Measurements from ENCODE around the gene LMAN2.
"Not testable (repeated sequence)": the region's sequence is repeated elsewhere in the genome, so short reads cannot be mapped to it uniquely, and the experiment has no call there.

LMAN2 gene

DNA sequence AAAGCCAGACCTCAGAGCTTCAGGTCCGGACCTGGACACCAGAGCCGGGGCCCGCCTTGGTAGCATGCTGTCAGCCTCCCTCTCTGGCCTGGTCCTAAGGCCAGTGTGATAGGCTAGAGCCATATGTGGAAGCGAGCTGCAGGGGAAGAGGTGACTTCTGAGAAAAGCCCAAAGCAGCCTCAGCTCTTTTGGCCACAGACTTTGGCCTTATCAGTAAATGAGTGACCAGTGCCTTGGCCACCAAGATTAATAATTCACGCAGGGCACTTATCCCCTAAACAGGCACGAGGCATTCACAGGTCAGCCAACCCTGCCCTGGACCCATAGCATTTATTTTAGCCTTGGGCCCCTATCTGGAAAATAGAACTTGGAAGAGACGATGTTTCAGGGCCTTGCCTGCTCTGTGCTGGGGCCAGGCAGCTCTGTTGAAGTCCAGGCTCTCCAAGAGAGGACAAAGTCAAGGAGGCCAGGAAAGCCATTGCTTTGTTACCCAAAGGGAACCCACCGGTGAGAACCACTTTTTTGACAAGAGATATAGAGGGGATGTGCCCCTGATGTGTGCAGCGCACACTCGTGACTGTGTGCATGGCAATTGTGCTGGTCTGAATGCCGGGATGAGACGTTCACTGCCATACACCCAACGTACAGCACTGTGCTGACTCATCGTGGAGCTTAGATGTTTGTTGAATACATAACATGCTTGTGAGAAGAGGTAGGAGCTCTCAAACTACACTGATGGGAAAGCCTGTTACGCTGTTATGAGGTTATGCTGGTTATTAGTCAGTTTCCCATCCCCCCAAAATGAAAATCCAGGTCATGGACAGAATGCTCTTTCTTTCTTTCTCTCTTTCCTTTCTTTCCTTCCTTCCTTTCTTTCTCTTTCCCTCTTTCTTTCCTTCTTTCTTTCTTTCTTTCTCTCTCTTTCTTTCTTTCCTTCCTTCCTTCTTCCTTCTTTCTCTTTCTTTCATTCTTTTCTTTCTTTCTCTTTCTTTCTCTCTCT, 27.7 kb upstream of the LMAN2 start:
- DNase-seq (ENCODE audit: low spot score), result peak; percentile 93

DNA sequence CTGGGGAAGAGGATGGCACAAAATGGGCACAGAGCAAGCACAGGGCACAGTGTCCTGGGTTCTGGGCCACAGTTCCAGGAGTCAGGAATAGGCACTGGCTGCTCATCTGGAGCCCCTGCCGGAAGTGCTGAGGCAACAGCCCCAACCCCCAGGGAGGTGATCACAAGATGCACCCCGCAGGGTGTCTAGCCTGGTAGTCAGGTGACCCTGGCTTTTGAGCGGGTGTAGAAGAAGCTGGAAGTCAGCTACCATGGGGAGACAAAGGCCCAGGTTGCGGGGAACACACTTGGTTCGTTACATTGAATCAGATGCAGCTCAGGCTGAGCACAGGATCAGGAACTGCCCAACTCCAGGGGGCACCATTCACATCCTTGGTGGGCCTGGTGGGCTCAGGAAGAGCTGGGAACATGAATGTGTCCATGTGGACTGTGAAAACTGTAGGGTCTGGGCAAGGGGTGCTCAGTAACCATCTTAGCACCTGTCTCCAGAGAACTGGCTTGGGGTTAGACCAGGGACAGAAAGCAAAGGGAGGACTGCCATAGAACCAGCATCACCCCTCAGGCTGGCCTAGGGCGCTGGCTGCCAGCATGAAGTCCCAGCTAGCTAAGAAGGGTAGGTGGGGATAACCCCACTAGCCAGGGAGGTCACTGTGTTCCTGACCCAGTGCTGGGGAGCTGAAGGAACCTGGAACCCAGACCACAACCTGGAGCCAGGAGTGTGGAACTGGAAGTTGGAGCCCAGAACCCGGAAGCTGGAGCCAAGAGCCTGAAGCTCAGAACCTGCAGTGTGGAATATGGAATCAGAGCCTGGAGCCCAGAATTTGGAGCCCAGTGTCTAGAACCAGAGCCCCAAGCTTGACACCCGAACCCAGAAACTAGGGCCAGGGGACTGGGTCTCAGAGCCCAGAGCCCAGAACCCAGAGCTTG, 26.6 kb upstream of the LMAN2 start:
- no peak for DNase-seq (ENCODE audit: low spot score)

DNA sequence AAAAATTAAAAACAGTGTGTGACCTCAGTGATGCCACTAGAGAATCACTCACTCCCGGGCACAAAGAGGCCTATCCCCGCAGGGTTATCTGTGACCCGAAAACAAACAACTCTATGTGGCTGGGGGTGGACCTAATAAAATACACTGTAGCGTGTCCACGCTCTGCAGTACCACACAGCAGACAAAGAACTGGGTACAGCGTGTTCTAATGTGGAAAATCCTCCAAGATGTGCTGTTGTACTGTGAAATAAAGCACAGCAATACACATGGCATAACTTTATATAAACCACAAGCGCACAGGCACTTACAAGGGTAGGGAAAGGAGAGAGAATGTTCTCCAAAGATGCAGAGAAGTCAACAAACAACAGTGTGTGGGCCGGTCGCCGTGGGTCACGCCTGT, 24.6 kb upstream of the LMAN2 start:
- DNase-seq (ENCODE audit: low spot score), result no peak

DNA sequence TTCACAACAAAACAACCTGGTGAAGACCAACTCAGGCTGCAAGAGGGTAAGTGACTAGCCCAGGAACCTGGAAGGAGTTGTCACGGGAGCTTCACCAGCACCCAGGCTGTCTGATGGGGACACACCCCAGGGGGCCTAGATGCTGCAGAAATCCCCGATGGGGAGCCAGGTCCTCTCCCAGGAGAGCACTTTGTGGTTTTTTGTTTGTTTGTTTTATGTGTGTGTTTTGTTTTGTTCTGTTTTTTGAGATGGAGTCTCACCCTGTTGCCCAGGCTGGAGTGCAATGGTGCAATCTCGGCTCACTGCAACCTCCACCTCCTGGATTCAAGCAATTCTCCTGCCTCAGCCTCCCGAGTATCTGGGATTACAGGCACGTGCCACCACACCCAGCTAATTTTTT, 24.0 kb upstream of the LMAN2 start:
- not testable (repeated sequence) for DNase-seq (ENCODE audit: low spot score)

DNA sequence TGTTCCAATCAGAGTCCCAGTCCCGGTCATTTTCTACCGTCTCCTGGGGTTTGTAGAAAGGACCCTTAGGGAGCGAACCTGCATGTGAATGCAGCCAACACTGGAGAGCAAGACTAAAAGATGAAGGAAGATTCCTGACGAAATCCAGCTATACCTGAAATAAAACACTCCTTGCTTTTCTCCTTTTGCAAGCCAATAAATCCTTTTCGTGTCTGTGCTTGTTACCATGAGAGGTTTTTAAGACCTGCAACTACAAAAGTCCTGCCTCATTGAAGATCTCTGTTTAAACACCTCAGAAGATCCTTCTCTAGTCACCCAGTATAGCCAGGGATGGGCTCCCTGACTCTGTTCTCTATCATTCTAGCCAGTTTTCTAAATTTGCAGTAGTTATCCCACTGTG, 22.7 kb upstream of the LMAN2 start:
- DNase-seq (ENCODE audit: low spot score), result no peak

DNA sequence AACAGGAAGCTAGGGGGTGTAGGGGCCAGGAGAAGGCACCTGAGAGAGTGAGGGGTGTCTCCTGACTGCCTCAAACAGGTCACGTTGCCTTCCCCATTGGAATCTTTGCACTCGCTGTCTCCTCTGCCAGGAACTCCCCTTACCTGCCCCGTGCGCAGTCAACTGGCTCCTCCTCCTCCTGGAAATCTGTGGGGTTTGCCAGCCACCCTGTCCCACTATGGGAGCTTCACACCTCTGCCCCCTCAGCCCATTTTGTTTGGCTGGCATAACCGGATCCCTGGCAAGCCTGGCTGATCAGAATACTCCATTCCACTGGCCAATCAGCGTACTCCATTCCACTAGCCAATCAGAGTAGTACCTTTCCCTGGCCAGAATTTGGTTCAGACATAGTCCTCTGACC, 22.3 kb upstream of the LMAN2 start:
- DNase-seq (ENCODE audit: low spot score), result no peak

DNA sequence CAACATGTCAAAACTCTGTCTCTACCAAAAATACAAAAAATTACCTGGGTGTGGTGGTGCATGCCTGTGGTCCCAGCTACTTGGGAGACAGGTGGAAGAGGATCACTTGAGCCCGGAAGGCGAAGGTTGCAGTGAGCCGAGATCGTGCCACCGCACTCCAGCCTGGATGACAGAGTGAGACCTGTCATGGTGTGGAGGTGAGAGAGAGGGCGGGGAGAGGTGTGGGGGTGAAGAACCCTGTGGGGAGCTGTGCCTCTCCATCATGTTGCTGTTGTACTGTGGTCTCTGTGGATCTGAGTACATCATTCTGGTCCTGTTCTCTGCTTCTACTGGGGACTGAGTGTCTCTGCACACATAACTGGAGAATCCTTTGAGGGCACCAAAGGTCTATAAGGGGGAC, 21.4 kb upstream of the LMAN2 start:
- DNase-seq (ENCODE audit: low spot score), result no peak

DNA sequence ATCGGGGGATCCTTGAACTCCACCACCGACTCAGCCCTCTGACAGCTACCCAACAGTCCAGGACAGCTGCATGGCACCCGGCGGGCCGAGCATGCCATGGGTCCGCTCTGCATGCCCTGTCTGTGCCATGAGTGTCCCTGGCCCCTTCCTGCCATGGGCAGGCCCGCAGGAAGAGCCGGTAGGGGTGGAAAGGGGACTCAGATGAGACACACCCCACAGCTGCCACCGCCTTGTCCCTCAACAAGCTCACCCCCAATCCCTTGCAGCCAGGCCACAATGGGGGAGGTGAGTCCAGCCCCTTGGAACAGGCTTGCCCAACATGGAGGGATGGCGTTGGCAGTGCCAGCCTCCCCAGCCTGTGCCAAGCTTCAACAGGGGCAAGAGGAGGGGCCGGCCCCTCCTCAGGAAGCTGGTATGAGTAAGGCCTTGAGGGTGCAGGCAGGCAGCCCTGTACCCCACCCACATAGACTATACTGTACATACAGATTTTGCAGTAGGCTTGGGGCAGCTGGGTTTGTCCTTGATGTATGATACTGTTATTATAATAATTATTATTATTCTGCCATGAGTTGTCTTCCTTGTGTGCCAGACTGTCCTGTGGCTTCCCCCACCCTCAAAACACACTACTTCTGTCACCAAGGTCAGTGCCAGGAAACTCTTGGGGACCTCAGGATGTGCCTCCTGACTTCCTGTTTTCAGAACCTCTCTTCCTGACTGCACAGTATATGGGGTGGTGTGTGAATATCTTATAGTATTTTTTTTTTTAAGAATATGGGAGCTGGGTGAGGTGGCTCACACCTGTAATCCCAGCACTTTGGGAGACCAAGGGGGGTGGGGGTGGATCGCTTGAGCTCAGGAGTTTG, 20.8 kb upstream of the LMAN2 start:
- DNase-seq (ENCODE audit: low spot score), result no peak

DNA sequence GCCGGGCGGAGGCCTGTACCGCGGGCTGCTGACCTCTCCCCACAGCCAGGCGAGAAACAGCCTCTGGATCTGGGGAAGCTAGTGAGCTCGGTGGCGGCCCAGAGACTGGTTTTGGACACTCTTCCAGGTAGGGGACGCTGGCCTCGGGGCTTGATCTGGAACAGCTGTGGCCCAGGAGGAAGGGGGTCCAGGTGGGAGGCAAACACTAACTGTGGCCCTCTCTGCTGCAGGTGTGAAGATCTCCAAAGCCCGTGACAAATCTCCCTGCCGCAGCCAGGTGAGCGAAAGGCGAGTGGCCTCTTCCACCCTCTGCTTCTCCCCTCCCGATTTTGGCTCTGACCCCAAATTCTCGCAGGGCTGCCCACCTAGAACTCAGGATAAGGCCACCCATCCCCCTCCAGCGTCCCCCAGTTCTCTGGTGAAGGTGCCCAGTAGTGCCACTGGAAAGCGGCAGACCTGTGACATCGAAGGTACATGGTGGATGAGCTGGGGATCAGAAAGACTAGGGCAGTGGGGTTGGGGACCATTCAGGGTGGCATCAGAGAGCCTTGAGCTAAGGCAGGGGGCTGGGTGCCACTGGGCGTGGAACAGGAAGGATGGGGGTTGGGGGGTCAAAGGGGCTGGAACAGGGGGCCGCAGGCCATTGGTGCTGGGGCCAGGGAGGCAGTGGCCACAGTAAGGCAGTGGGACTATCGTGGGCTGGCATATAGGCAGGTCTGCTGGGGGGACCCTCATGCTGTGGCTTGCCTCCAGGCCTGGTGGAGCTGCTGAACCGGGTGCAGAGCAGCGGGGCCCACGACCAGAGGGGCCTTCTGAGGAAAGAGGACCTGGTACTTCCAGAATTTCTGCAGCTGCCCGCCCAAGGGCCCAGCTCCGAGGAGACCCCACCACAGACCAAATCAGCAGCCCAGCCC, 19.9 kb upstream of the LMAN2 start:
- DNase-seq (ENCODE audit: low spot score), result no peak

DNA sequence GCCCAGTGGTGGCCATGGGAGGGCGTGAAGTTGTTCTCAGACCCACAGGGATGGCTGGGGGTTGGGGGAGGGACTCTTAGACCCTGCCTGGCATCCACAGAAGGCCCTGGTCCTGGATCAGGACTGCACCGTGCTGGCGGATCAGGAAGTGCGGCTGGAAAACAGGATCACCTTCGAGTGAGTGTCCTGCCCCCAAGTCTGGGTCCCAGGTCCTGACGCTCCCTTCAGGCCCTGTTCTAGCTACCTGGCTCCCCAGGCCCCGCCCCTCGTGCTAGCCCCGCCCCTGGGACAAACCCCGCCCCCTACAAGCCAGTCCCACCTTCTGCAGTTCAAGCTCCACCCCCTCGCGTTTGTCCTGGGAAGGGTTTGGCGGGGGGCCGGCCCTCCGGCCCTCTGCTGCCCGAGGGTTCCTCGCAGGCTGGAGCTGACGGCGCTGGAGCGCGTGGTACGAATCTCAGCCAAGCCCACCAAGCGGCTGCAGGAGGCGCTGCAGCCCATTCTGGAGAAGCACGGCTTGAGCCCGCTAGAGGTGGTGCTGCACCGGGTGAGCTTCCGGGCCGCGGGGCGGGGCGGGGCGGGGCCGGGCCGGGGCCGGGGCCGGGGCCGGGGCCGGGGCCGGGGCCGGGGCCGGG, 19.1 kb upstream of the LMAN2 start:
- peak; percentile 95 for DNase-seq (ENCODE audit: low spot score)

DNA sequence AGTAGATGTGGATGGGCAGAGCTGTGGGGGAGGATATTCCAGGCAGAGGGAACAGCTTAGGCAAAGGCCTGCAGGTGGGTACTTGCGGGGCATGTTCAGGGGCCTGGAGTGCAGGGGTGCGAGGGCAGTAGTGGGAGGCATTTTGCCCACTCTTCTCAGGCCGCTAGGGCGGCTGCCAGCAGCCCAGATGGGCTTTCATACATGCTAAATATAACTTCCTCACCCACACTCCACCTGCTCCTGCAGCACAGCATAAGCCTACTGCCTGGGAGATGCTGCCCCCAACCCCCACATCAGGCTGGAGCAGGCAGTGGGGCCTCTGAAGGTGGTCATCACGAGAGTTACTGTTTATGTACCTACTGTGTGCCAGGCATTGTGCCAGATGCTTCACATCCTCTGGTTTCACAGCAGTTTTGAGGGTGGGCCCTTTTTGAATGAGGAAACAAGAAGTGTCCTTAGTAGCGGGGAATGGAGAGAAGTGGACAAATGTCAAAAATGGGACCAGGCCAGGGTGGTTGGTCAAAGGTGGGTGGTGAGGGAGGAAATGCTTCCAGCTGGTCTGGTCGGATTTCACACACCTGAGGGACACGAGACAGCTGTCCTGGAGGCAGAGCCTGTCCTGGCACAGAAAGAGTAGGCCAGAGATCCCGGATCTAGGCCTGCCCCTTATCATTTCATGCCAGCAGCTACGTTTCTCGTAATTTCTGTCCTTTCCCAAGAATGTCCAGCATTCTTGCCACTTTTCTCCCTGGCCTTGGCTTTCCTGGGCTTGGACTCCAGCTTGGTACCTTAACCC, 18.4 kb upstream of the LMAN2 start:
- no peak for DNase-seq (ENCODE audit: low spot score)

DNA sequence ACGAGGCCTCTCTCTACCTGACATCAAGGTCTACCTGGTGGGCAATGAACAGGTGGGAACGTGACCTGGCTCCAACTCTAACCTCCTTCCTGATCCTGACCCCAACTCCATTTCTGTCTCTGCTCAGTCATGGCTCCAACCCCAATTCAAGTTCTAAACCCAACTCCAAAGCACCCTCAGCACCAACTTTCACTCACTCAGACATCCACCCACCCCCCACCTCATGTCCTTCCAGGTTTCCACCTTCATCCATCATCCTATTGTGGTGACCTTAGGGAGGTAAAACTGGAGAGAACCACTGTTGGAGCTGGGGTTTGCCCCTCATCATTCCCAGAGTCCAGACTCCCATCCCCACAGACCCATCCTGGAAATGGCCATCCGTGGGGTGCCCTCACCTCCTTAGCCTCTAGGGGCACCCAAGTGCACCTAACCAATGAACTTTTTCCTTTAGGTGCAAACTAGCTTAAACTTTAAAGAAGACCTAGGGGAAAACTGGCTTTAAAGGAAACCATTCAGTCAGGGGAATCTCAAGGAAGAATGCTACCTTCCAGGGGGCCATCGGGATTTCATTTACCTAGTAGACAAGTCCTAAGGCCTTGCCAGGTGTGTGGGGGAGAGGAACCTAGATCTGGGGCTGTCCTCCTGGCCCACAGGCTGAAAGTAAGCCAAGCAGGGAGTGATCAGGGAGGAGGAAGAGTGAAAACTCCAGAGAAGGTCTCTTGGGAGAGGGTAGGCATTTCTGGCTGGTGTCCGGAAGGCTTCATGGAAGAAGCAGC, 17.6 kb upstream of the LMAN2 start:
- peak; percentile 47 for DNase-seq (ENCODE audit: low spot score)

DNA sequence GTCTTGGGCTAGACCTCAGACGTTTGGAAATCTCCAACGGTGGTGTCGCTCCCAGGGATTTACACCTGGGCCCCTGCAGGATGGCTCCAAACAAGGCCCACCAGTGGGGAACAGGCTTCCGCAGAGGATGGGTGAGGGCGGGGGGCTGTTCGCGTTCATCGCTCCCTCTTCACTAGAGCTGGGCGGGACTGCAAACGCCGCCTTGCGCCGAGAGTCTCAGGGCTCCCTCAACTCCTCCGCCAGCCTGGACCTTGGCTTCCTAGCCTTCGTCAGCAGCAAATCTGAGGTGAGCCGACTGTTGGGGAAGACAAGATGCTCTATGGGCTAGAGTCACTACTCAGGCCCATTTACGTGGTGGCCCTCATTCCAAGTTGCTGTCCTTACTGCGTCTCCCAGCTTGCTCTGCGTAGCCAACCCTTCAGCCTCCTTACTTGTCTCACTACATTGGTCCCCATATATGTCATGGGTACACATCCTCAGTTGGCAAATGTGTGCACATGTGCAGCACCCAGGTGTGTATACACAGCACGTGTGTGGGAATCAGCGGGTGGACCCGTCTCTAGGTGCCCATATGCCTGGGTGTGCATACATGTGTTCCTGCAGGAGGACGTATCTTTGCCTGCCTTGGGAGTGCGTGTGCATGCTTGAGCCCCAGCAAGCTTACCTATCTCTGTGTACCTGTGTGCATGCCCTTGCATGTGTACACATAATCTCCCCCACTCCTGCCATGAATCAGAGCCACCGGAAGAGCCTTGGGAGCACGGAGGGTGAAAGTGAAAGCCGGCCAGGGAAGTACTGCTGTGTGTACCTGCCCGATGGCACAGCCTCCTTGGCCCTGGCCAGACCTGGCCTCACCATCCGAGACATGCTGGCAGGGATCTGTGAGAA, 16.8 kb upstream of the LMAN2 start:
- DNase-seq (ENCODE audit: low spot score), result no peak

DNA sequence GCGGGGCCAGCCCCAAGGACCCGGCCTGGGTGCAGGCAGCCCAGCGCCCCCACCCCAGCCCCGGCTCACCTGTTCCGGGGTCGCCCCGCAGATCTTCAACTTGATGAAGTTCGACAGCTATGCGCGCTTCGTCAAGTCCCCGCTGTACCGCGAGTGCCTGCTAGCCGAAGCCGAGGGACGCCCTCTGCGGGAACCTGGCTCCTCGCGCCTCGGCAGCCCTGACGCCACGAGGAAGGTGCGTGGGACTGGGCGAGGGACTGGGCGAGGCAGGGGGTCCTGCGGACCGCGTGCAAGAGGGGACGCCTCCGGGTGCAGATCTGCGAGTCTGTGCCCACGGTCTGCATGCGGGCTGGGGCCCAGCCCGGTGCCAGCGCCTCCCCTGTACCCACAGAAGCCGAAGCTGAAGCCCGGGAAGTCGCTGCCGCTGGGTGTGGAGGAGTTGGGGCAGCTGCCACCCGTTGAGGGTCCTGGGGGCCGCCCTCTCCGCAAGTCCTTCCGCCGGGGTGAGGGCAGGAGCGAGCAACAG, 15.9 kb upstream of the LMAN2 start:
- no peak for DNase-seq (ENCODE audit: low spot score)

DNA sequence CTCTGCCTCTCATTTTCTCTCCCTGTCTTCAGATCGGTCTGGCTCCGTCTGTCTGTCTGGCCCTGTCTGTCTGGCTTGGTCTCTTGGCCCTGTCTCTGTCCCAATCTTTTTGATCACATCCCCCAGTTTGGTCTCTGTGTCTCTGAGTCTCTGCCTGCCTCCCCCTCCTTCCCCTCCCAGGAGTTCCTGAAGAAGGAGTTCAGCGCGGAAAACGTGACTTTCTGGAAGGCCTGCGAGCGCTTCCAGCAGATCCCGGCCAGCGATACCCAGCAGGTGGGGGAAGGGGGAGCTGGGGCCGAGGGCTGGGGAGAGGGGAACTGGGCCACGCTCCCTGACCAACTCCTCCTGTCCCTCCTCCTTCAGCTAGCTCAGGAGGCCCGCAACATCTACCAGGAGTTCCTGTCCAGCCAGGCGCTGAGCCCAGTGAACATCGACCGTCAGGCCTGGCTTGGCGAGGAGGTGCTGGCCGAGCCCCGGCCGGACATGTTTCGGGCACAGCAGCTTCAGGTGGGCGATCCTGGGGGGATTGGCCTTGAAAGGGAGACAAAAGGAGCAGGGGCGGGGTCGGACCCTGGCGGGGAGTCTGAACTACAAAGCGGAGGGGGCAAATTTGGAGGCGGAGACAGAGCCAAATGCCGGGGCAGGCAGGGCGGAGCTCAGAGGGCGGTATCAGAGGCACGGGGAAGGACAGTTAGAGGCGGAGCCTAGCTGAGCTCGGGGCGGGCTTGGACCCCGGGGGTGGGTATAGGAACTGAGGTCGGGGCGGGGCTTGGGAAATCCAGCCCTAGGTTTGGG, 15.3 kb upstream of the LMAN2 start:
- DNase-seq (ENCODE audit: low spot score), result peak; percentile 89

DNA sequence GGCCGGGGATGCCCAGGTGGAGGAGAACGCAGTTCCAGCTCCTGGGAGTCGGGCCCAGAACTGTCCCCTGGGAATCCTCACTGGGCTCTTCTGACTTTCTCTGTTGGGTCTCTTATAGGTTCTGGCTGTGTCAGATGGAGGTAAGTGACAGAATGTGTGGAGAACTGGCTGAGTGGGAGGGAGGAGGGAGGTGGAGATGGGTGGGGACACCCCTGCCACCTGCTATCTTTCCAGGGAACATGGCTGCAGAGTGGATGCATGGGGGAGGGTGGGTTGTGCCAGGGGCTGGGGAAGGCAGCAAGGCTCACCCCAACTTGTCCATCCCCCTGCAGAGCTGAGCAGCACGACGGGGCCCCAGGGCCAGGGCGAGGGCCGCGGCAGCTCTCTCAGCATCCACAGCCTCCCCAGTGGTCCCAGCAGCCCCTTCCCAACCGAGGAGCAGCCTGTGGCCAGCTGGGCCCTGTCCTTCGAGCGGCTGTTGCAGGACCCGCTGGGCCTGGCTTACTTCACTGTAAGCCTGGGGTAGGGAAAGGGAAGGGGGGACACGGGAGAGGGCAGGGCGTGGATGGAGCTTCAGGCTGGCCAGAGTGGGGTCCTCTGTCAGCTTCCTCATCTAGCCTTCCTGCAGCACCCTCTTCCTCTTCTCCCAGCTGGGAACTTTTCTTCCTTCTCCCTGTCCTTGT, 14.5 kb upstream of the LMAN2 start:
- DNase-seq (ENCODE audit: low spot score), result no peak
